HK-2 (cell line): ENCODE data around the gene CEP170B.
"Not testable (repeated sequence)": the region's sequence is repeated elsewhere in the genome, so short reads cannot be mapped to it uniquely, and the experiment has no call there.

Experiments
- DNase-seq: peaks from one replicate; pipeline ENCODE4 v3.0.0-alpha.2; 2018; ENCODE audit not compliant: unreplicated experiment

CEP170B gene

GRCh38 chr14:104912053-104912452 is 47.0 kb downstream of the CEP170B start:
- DNase-seq, result no peak

- DNase-seq, result no peak
Measured at GRCh38 chr14:104913435-104913834, 48.4 kb downstream of the CEP170B start.

- DNase-seq, result no peak
Measured at GRCh38 chr14:104917116-104917515, 52.0 kb downstream of the CEP170B start.

- DNase-seq, result no peak
Measured at GRCh38 chr14:104917993-104918392, 52.9 kb downstream of the CEP170B start.

- not testable (repeated sequence) for DNase-seq
Measured at GRCh38 chr14:104919152-104919992, 54.3 kb downstream of the CEP170B start.

- no peak for DNase-seq
Measured at GRCh38 chr14:104919993-104920315, 54.9 kb downstream of the CEP170B start.

- no peak for DNase-seq
Measured at GRCh38 chr14:104923640-104924420, 58.8 kb downstream of the CEP170B start.

GRCh38 chr14:104924421-104925213 is 59.5 kb downstream of the CEP170B start, which contains the start of gene PLD4:
PLD4 (plus strand) TSS chr14:104924879; CDS start chr14:104927141, 2,262 bp downstream.
- no peak for DNase-seq

GRCh38 chr14:104925214-104925854 is 60.3 kb downstream of the CEP170B start:
- no peak for DNase-seq

- no peak for DNase-seq
Measured at GRCh38 chr14:104925855-104926609, 61.0 kb downstream of the CEP170B start.

GRCh38 chr14:104926619-104927431 is 61.8 kb downstream of the CEP170B start:
- no peak for DNase-seq

- DNase-seq, result no peak
Measured at GRCh38 chr14:104927432-104927816, 62.4 kb downstream of the CEP170B start.

GRCh38 chr14:104927901-104928300 is 62.8 kb downstream of the CEP170B start:
- DNase-seq, result no peak

GRCh38 chr14:104928391-104929133 is 63.5 kb downstream of the CEP170B start:
- no peak for DNase-seq

- DNase-seq, result no peak
Measured at GRCh38 chr14:104929268-104930230, 64.5 kb downstream of the CEP170B start.

- DNase-seq, result no peak
Measured at GRCh38 chr14:104930526-104931303, 65.6 kb downstream of the CEP170B start.

- DNase-seq, result no peak
Measured at GRCh38 chr14:104931304-104931770, 66.3 kb downstream of the CEP170B start.
